SK-N-SH treated with all-trans-retinoic acid at 6 μM for 48 hours (cell line): ENCODE measurements around the gene CFAP97.

Experiments
- ATAC-seq: fragments of 200-7000 bp; cut with Tn5 transposase; 3 replicates; pipeline ENCODE4 v1.9.1; 2020; ENCODE audit warnings: mild to moderate bottlenecking, moderate library complexity
- ARNTL ChIP-seq: fragments of 450-650 bp; formaldehyde crosslinking; IDR thresholded peaks from 2 replicates; pipeline ENCODE4 v1.5.0; 2020; ENCODE audit warnings: low read depth, mild to moderate bottlenecking, moderate library complexity, borderline replicate concordance
- CSDC2 ChIP-seq: fragments of 250-450 bp; sonication (Bioruptor Pico); IDR thresholded peaks from 2 replicates; pipeline ENCODE4 v1.5.0; 2020; ENCODE audit warnings: mild to moderate bottlenecking, moderate library complexity
- GLIS3 ChIP-seq: fragments of 250-450 bp; sonication (Bioruptor Pico); IDR thresholded peaks from 2 replicates; pipeline ENCODE4 v1.5.0; 2020; ENCODE audit warnings: mild to moderate bottlenecking, moderate library complexity
- ISL1 ChIP-seq: fragments of 250-450 bp; sonication (Bioruptor Pico); IDR thresholded peaks from 2 replicates; pipeline ENCODE4 v2.1.2; 2022; ENCODE audit warnings: mild to moderate bottlenecking, moderate library complexity
- OSR1 ChIP-seq: fragments of 250-450 bp; sonication (Bioruptor Pico); IDR thresholded peaks from 2 replicates; pipeline ENCODE4 v1.8.0; 2022; ENCODE audit warnings: moderate library complexity, mild to moderate bottlenecking, inconsistent platforms
- PPARA ChIP-seq: fragments of 250-450 bp; sonication (Bioruptor Pico); IDR thresholded peaks from 2 replicates; pipeline ENCODE4 v1.5.0; 2020; ENCODE audit warnings: mild to moderate bottlenecking, borderline replicate concordance
- RARB ChIP-seq: fragments of 250-450 bp; sonication (Bioruptor Pico); IDR thresholded peaks from 2 replicates; pipeline ENCODE4 v1.8.0; 2021; ENCODE audit warnings: mild to moderate bottlenecking, moderate library complexity
- TCF4 ChIP-seq: fragments of 250-450 bp; sonication (Bioruptor Pico); IDR thresholded peaks from 2 replicates; pipeline ENCODE4 v1.8.0; 2021; ENCODE audit warnings: mild to moderate bottlenecking, moderate library complexity, borderline replicate concordance
- TOX ChIP-seq: fragments of 250-450 bp; sonication (Bioruptor Pico); IDR thresholded peaks from 2 replicates; pipeline ENCODE4 v1.8.0; 2021; ENCODE audit warnings: mild to moderate bottlenecking, moderate library complexity, borderline replicate concordance
- ZC3H10 ChIP-seq: fragments of 250-450 bp; sonication (Bioruptor Pico); IDR thresholded peaks from 2 replicates; pipeline ENCODE4 v1.5.1; 2021; ENCODE audit warnings: mild to moderate bottlenecking, moderate library complexity
- ZFP3 ChIP-seq: fragments of 250-450 bp; sonication (Bioruptor Pico); IDR thresholded peaks from 2 replicates; pipeline ENCODE4 v1.5.0; 2020; ENCODE audit warnings: mild to moderate bottlenecking, moderate library complexity
- ZFP30 ChIP-seq: fragments of 450-650 bp; formaldehyde crosslinking; IDR thresholded peaks from 2 replicates; pipeline ENCODE4 v1.5.0; 2022; ENCODE audit warnings: mild to moderate bottlenecking, moderate library complexity
- ZNF70 ChIP-seq: fragments of 450-650 bp; formaldehyde crosslinking; IDR thresholded peaks from 2 replicates; pipeline ENCODE4 v1.5.0; 2020; ENCODE audit warnings: mild to moderate bottlenecking, moderate library complexity
- ZNF8 ChIP-seq: fragments of 450-650 bp; formaldehyde crosslinking; IDR thresholded peaks from 2 replicates; pipeline ENCODE4 v1.5.0; 2020; ENCODE audit warnings: mild to moderate bottlenecking, moderate library complexity
- TF ChIP-seq, protein P1 (sequence below): fragments of 250-450 bp; sonication (Bioruptor Pico); IDR thresholded peaks from 2 replicates; pipeline ENCODE4 v1.5.1; 2021; ENCODE audit warnings: mild to moderate bottlenecking, moderate library complexity
- TF ChIP-seq, protein P2 (sequence below): fragments of 250-450 bp; sonication (Bioruptor Pico); IDR thresholded peaks from 2 replicates; pipeline ENCODE4 v1.5.1; 2020; ENCODE audit warnings: low read depth, mild to moderate bottlenecking, moderate library complexity
- TF ChIP-seq, protein P3 (sequence below): fragments of 250-450 bp; sonication (Bioruptor Pico); IDR thresholded peaks from 2 replicates; pipeline ENCODE4 v1.5.0; 2020; ENCODE audit warnings: mild to moderate bottlenecking, moderate library complexity
- TF ChIP-seq, protein P4 (sequence below): fragments of 250-450 bp; sonication (Bioruptor Pico); IDR thresholded peaks from 2 replicates; pipeline ENCODE4 v1.8.0; 2020; ENCODE audit warnings: mild to moderate bottlenecking, moderate library complexity, borderline replicate concordance
- TF ChIP-seq, protein P5 (sequence below): fragments of 250-450 bp; sonication (Bioruptor Pico); IDR thresholded peaks from 2 replicates; pipeline ENCODE4 v1.8.0; 2021; ENCODE audit warnings: low read depth, mild to moderate bottlenecking, moderate library complexity, borderline replicate concordance

CFAP97 gene

DNA sequence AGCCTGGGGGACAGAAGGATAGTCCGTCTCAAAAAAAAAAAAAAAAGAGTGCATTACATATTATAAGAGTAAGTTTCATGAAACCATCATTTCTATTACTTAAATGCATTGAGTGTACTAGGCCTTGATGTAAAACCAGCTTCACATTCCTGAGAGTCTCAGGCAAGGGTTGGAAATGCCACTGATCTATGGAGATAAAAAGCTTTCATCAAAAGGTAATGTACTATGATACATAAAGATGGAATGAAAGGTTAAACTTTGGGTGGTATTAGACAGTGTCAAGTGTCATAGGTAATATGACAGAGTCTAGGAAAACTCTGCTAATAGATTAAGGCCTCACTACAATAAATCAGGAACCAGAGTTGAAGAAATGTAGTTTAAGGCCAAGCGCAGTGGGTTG is 7.4 kb downstream of the CFAP97 start:
- no peak for TF ChIP-seq ZFP30 (CRISPR knock-in tag)
- peak; percentile 57 for TF ChIP-seq ISL1 (CRISPR knock-in tag)
- peak; percentile 68 for ATAC-seq

DNA sequence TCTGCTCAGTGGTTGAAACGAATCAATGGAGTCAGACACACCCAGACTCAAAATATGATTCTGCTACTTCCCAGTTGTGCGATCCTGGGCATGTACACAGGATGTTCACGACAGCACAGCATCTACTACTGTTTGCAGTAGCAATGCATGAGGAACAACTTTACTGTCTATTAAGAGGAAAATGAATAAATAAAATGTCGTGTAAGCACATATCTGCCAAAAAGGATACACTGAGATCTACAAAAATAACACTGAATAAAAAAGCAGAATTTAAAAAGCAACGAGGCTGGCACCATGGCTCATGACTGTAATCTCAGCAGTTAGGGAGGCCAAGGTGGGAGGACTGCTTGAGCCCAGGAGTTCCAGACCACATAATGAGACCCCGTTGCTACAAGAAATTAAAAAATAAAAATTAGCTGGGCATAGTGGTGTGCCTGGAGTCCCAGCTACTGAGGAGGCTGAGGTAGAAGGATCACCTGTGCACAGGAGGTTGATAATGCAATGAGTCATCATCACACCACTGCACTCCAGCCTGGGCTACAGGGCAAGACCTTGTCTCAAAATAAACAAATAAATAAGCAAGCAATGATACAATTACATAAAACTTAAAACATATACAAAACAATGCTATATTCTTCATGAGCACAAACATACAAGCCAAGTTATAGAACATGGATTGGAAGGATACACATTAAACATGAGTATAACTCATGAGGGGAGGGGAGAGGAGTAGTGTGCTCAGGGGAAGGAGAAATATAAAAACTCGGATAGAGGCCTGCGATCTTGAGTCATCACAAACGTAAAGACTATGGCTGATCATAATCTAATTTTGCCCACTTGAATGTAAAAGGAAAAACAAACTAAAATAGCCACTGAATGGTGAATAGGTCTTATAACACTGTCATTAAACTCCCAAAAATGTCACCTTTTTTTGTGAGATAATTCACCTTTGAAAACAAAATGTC is 8.6 kb downstream of the CFAP97 start:
- no peak for ATAC-seq
- TF ChIP-seq PPARA (no peak), ISL1 (CRISPR knock-in tag) (no peak), RARB (no peak), TOX (no peak), ZFP30 (CRISPR knock-in tag) (no peak), CSDC2 (CRISPR knock-in tag) (no peak), GLIS3 (no peak), TCF4 (CRISPR knock-in tag) (no peak), ZC3H10 (CRISPR knock-in tag) (no peak), ZNF70 (CRISPR knock-in tag) (no peak), OSR1 (no peak), ZFP3 (CRISPR knock-in tag) (no peak), ZNF8 (CRISPR knock-in tag) (no peak)
- TF ChIP-seq, protein P1, sequence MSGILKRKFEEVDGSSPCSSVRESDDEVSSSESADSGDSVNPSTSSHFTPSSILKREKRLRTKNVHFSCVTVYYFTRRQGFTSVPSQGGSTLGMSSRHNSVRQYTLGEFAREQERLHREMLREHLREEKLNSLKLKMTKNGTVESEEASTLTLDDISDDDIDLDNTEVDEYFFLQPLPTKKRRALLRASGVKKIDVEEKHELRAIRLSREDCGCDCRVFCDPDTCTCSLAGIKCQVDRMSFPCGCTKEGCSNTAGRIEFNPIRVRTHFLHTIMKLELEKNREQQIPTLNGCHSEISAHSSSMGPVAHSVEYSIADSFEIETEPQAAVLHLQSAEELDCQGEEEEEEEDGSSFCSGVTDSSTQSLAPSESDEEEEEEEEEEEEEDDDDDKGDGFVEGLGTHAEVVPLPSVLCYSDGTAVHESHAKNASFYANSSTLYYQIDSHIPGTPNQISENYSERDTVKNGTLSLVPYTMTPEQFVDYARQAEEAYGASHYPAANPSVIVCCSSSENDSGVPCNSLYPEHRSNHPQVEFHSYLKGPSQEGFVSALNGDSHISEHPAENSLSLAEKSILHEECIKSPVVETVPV = no peak
- TF ChIP-seq, protein P2, sequence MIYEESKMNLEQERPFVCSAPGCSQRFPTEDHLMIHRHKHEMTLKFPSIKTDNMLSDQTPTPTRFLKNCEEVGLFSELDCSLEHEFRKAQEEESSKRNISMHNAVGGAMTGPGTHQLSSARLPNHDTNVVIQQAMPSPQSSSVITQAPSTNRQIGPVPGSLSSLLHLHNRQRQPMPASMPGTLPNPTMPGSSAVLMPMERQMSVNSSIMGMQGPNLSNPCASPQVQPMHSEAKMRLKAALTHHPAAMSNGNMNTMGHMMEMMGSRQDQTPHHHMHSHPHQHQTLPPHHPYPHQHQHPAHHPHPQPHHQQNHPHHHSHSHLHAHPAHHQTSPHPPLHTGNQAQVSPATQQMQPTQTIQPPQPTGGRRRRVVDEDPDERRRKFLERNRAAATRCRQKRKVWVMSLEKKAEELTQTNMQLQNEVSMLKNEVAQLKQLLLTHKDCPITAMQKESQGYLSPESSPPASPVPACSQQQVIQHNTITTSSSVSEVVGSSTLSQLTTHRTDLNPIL (CRISPR knock-in tag) = no peak
- TF ChIP-seq, protein P3, sequence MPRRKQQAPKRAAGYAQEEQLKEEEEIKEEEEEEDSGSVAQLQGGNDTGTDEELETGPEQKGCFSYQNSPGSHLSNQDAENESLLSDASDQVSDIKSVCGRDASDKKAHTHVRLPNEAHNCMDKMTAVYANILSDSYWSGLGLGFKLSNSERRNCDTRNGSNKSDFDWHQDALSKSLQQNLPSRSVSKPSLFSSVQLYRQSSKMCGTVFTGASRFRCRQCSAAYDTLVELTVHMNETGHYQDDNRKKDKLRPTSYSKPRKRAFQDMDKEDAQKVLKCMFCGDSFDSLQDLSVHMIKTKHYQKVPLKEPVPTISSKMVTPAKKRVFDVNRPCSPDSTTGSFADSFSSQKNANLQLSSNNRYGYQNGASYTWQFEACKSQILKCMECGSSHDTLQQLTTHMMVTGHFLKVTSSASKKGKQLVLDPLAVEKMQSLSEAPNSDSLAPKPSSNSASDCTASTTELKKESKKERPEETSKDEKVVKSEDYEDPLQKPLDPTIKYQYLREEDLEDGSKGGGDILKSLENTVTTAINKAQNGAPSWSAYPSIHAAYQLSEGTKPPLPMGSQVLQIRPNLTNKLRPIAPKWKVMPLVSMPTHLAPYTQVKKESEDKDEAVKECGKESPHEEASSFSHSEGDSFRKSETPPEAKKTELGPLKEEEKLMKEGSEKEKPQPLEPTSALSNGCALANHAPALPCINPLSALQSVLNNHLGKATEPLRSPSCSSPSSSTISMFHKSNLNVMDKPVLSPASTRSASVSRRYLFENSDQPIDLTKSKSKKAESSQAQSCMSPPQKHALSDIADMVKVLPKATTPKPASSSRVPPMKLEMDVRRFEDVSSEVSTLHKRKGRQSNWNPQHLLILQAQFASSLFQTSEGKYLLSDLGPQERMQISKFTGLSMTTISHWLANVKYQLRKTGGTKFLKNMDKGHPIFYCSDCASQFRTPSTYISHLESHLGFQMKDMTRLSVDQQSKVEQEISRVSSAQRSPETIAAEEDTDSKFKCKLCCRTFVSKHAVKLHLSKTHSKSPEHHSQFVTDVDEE (CRISPR knock-in tag) = no peak
- TF ChIP-seq, protein P4, sequence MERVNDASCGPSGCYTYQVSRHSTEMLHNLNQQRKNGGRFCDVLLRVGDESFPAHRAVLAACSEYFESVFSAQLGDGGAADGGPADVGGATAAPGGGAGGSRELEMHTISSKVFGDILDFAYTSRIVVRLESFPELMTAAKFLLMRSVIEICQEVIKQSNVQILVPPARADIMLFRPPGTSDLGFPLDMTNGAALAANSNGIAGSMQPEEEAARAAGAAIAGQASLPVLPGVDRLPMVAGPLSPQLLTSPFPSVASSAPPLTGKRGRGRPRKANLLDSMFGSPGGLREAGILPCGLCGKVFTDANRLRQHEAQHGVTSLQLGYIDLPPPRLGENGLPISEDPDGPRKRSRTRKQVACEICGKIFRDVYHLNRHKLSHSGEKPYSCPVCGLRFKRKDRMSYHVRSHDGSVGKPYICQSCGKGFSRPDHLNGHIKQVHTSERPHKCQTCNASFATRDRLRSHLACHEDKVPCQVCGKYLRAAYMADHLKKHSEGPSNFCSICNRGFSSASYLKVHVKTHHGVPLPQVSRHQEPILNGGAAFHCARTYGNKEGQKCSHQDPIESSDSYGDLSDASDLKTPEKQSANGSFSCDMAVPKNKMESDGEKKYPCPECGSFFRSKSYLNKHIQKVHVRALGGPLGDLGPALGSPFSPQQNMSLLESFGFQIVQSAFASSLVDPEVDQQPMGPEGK (CRISPR knock-in tag) = no peak
- TF ChIP-seq, protein P5, sequence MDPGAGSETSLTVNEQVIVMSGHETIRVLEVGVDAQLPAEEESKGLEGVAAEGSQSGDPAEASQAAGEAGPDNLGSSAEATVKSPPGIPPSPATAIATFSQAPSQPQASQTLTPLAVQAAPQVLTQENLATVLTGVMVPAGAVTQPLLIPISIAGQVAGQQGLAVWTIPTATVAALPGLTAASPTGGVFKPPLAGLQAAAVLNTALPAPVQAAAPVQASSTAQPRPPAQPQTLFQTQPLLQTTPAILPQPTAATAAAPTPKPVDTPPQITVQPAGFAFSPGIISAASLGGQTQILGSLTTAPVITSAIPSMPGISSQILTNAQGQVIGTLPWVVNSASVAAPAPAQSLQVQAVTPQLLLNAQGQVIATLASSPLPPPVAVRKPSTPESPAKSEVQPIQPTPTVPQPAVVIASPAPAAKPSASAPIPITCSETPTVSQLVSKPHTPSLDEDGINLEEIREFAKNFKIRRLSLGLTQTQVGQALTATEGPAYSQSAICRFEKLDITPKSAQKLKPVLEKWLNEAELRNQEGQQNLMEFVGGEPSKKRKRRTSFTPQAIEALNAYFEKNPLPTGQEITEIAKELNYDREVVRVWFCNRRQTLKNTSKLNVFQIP (CRISPR knock-in tag) = no peak
- TF ChIP-seq, all 23 proteins: peak for 0

DNA sequence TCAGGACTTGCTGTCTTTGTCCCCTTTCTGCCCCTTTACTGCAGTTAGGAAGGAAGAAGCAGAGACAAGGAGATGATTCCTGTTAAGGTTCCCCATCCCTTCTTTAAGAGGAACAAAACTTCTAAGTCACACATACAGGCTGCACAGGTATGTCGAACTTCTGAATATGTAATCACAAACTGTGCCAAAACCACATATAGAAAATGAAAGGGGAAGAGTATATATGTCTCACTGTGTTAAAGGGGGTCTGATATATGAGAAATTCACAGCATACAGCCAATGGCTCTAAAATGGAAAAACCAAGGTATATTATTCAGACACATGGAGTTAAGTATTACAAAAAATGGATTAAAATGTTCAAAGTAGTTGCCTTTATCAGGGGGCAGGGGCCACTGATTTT is 11.7 kb downstream of the CFAP97 start:
- TF ChIP-seq GLIS3 = no peak
- TF ChIP-seq ARNTL (CRISPR knock-in tag) = no peak
- no peak for TF ChIP-seq TCF4 (CRISPR knock-in tag)
- TF ChIP-seq ZFP3 (CRISPR knock-in tag) = no peak
- no peak for TF ChIP-seq TOX
- TF ChIP-seq, protein P2 (CRISPR knock-in tag) = no peak
- TF ChIP-seq ZFP30 (CRISPR knock-in tag) = no peak
- no peak for TF ChIP-seq ZNF8 (CRISPR knock-in tag)
- TF ChIP-seq, protein P4 (CRISPR knock-in tag) = no peak
- TF ChIP-seq, protein P5 (CRISPR knock-in tag) = no peak
- TF ChIP-seq, all 23 proteins: peak for 0
- no peak for ATAC-seq
